T-helper 17 cell (primary cell): ENCODE measurements around the gene LCP1. TPM values are rescaled to one million over a fixed set of nuclear protein-coding genes. Genes with fewer than 3 reads are reported as not detected.
A peak's percentile ranks its signal among the peaks of the same experiment; 100 is the strongest.

Experiments used
- ATAC-seq: fragments of 150-1000 bp; cut with Tn5 transposase; 2 replicates; pipeline ENCODE4 v1.10.0; 2021; ENCODE audit warnings: mild to moderate bottlenecking, moderate library complexity
- DNase-seq, 3 donors: peaks; one replicate each; pipeline versions ENCODE4 v3.0.0 to v3.0.0-alpha.2; 2020 to 2021
- H3K9me3 ChIP-seq: one replicate; pipeline ENCODE4 v1.7.0; 2013; ENCODE audit warnings: low read length, mild to moderate bottlenecking; ENCODE audit not compliant: control insufficient read depth, poor library complexity, severe bottlenecking
- H3K27ac Mint-ChIP-seq: one replicate; pipeline ENCODE4 v1.8.0; 2022; ENCODE audit warnings: mild to moderate bottlenecking, moderate library complexity, mixed read lengths
- H3K27me3 Mint-ChIP-seq: one replicate; pipeline ENCODE4 v1.8.0; 2022; ENCODE audit warnings: mixed read lengths
- H3K36me3 Mint-ChIP-seq: one replicate; pipeline ENCODE4 v1.8.0; 2022; ENCODE audit warnings: low read depth, mixed read lengths
- H3K4me1 Mint-ChIP-seq: one replicate; pipeline ENCODE4 v1.8.0; 2022; ENCODE audit warnings: mild to moderate bottlenecking, mixed read lengths
- H3K4me3 Mint-ChIP-seq: one replicate; pipeline ENCODE4 v1.8.0; 2022; ENCODE audit warnings: mild to moderate bottlenecking, moderate library complexity, mixed read lengths
- total RNA-seq, 4 donors: library from RNA in 2 of 4; stranded (reverse) in 2 of 4; gene quantifications; one replicate each; pipeline ENCODE4 v1.2.3 and lab custom pipeline; 2022 to 2026

LCP1 gene
- total RNA-seq, 2 donors from 2014 or later, result 485 to 528 TPM

- H3K9me3 ChIP-seq, result no peaks in the 10 kb centered on the region
- DNase-seq, result no peak
- Mint-ChIP-seq H3K4me3 (peak overlapping the region; percentile 95), H3K36me3 (peaks cover 6% of the 10 kb centered on the region), H3K4me1 (peaks cover 68% of the 10 kb centered on the region), H3K27ac (peak overlapping the region; percentile 99), H3K27me3 (no peaks in the 10 kb centered on the region)
- ATAC-seq, result no peak
Observed at GRCh38 chr13:46178143-46178542, 3.8 kb downstream of the LCP1 start.

GRCh38 chr13:46176756-46177155 is 5.2 kb downstream of the LCP1 start:
- DNase-seq, result no peak
- ATAC-seq, result no peak
- H3K4me3 Mint-ChIP-seq, result peak overlapping the region; percentile 95
- peak overlapping the region; percentile 99 for H3K27ac Mint-ChIP-seq
- H3K36me3 Mint-ChIP-seq, result peaks cover 6% of the 10 kb centered on the region
- H3K4me1 Mint-ChIP-seq, result peaks cover 70% of the 10 kb centered on the region
- H3K27me3 Mint-ChIP-seq, result no peaks in the 10 kb centered on the region
- H3K9me3 ChIP-seq, result no peaks in the 10 kb centered on the region

- Mint-ChIP-seq H3K27ac (peak overlapping the region; percentile 99), H3K4me1 (peaks cover 86% of the 10 kb centered on the region), H3K36me3 (peaks cover 8% of the 10 kb centered on the region), H3K4me3 (peak overlapping the region; percentile 92), H3K27me3 (no peaks in the 10 kb centered on the region)
- no peaks in the 10 kb centered on the region for H3K9me3 ChIP-seq
- ATAC-seq (peak; percentile 36), DNase-seq (peak in 2 of 3 donors; percentile 19 to 38)
Observed at GRCh38 chr13:46173656-46174055, 8.3 kb downstream of the LCP1 start.

GRCh38 chr13:46172531-46172991 is 9.4 kb downstream of the LCP1 start:
- Mint-ChIP-seq H3K27me3 (no peaks in the 10 kb centered on the region), H3K4me3 (peak overlapping the region; percentile 92), H3K27ac (peak overlapping the region; percentile 99), H3K4me1 (peaks cover 86% of the 10 kb centered on the region), H3K36me3 (peaks cover 6% of the 10 kb centered on the region)
- ATAC-seq (peak; percentile 67), DNase-seq (peak in 2 of 3 donors; percentile 23 to 44)
- H3K9me3 ChIP-seq, result no peaks in the 10 kb centered on the region

GRCh38 chr13:46171739-46172138 is 10.2 kb downstream of the LCP1 start:
- no peaks in the 10 kb centered on the region for H3K9me3 ChIP-seq
- ATAC-seq (no peak), DNase-seq (no peak)
- peaks cover 86% of the 10 kb centered on the region for H3K4me1 Mint-ChIP-seq
- peak overlapping the region; percentile 92 for H3K4me3 Mint-ChIP-seq
- no peaks in the 10 kb centered on the region for H3K27me3 Mint-ChIP-seq
- peak overlapping the region; percentile 99 for H3K27ac Mint-ChIP-seq
- H3K36me3 Mint-ChIP-seq, result peaks cover 6% of the 10 kb centered on the region

GRCh38 chr13:46171217-46171616 is 10.8 kb downstream of the LCP1 start:
- no peaks in the 10 kb centered on the region for H3K9me3 ChIP-seq
- H3K4me1 Mint-ChIP-seq, result peaks cover 86% of the 10 kb centered on the region
- ATAC-seq, result no peak
- H3K27me3 Mint-ChIP-seq, result no peaks in the 10 kb centered on the region
- H3K4me3 Mint-ChIP-seq, result peak overlapping the region; percentile 92
- peak overlapping the region; percentile 99 for H3K27ac Mint-ChIP-seq
- no peak for DNase-seq
- H3K36me3 Mint-ChIP-seq, result peaks cover 4% of the 10 kb centered on the region

- peaks cover 87% of the 10 kb centered on the region for H3K4me1 Mint-ChIP-seq
- H3K27ac Mint-ChIP-seq, result peak overlapping the region; percentile 99
- H3K27me3 Mint-ChIP-seq, result no peaks in the 10 kb centered on the region
- H3K36me3 Mint-ChIP-seq, result peaks cover 4% of the 10 kb centered on the region
- DNase-seq (peak in 2 of 3 donors; percentile 22 to 24), ATAC-seq (peak; percentile 33)
- no peaks in the 10 kb centered on the region for H3K9me3 ChIP-seq
- peak overlapping the region; percentile 92 for H3K4me3 Mint-ChIP-seq
Observed at GRCh38 chr13:46170687-46171086, 11.3 kb downstream of the LCP1 start.

- DNase-seq (no peak), ATAC-seq (peak; percentile 12)
- no peaks in the 10 kb centered on the region for H3K9me3 ChIP-seq
- Mint-ChIP-seq H3K4me1 (peaks cover 86% of the 10 kb centered on the region), H3K4me3 (peak overlapping the region; percentile 92), H3K27ac (peak overlapping the region; percentile 99), H3K27me3 (no peaks in the 10 kb centered on the region), H3K36me3 (peaks cover 4% of the 10 kb centered on the region)
Observed at GRCh38 chr13:46170268-46170667, 11.7 kb downstream of the LCP1 start.

GRCh38 chr13:46169758-46170157 is 12.2 kb downstream of the LCP1 start:
- ATAC-seq, result no peak
- Mint-ChIP-seq H3K36me3 (peaks cover 5% of the 10 kb centered on the region), H3K27ac (peak overlapping the region; percentile 99)

GRCh38 chr13:46168783-46169182 is 13.2 kb downstream of the LCP1 start:
- DNase-seq, result no peak
- no peaks in the 10 kb centered on the region for H3K27me3 Mint-ChIP-seq

More at GRCh38 chr13:46169758-46170157, 12.2 kb downstream of the LCP1 start:
- H3K4me1 Mint-ChIP-seq, result peaks cover 84% of the 10 kb centered on the region
- H3K27me3 Mint-ChIP-seq, result no peaks in the 10 kb centered on the region
- peak overlapping the region; percentile 92 for H3K4me3 Mint-ChIP-seq
- no peaks in the 10 kb centered on the region for H3K9me3 ChIP-seq
- no peak for DNase-seq

GRCh38 chr13:46168341-46168740 is 13.6 kb downstream of the LCP1 start:
- ATAC-seq, result peak; percentile 64
- Mint-ChIP-seq H3K36me3 (peaks cover 6% of the 10 kb centered on the region), H3K27me3 (no peaks in the 10 kb centered on the region), H3K4me1 (peaks cover 81% of the 10 kb centered on the region), H3K4me3 (peak overlapping the region; percentile 92), H3K27ac (peak overlapping the region; percentile 99)
- DNase-seq, result peak; percentile 33 to 54 (median 48)
- H3K9me3 ChIP-seq, result no peaks in the 10 kb centered on the region

More at GRCh38 chr13:46168783-46169182, 13.2 kb downstream of the LCP1 start:
- ATAC-seq, result no peak
- H3K4me1 Mint-ChIP-seq, result peaks cover 85% of the 10 kb centered on the region
- peak overlapping the region; percentile 99 for H3K27ac Mint-ChIP-seq
- peak overlapping the region; percentile 92 for H3K4me3 Mint-ChIP-seq
- peaks cover 6% of the 10 kb centered on the region for H3K36me3 Mint-ChIP-seq
- H3K9me3 ChIP-seq, result no peaks in the 10 kb centered on the region

GRCh38 chr13:46166947-46167610 is 14.9 kb downstream of the LCP1 start:
- no peak for DNase-seq
- no peak for ATAC-seq
- Mint-ChIP-seq H3K27me3 (no peaks in the 10 kb centered on the region), H3K4me3 (peak overlapping the region; percentile 74), H3K4me1 (peaks cover 74% of the 10 kb centered on the region), H3K27ac (peak overlapping the region; percentile 99), H3K36me3 (peaks cover 4% of the 10 kb centered on the region)
- no peaks in the 10 kb centered on the region for H3K9me3 ChIP-seq

GRCh38 chr13:46166224-46166584 is 15.8 kb downstream of the LCP1 start:
- no peaks in the 10 kb centered on the region for H3K27me3 Mint-ChIP-seq
- DNase-seq (no peak), ATAC-seq (no peak)
- H3K27ac Mint-ChIP-seq, result peak overlapping the region; percentile 99
- no peaks in the 10 kb centered on the region for H3K9me3 ChIP-seq
- peaks cover 74% of the 10 kb centered on the region for H3K4me1 Mint-ChIP-seq
- H3K4me3 Mint-ChIP-seq, result peak overlapping the region; percentile 72
- peaks cover 4% of the 10 kb centered on the region for H3K36me3 Mint-ChIP-seq
